GM21619 (cell line): Measurements from ENCODE around the gene CZIB.

Experiments used
- ATAC-seq: cut with Tn5 transposase; IDR thresholded peaks from one replicate; pipeline ENCODE4 v1.9.1; 2021; ENCODE audit not compliant: unreplicated experiment

Gene CZIB

DNA sequence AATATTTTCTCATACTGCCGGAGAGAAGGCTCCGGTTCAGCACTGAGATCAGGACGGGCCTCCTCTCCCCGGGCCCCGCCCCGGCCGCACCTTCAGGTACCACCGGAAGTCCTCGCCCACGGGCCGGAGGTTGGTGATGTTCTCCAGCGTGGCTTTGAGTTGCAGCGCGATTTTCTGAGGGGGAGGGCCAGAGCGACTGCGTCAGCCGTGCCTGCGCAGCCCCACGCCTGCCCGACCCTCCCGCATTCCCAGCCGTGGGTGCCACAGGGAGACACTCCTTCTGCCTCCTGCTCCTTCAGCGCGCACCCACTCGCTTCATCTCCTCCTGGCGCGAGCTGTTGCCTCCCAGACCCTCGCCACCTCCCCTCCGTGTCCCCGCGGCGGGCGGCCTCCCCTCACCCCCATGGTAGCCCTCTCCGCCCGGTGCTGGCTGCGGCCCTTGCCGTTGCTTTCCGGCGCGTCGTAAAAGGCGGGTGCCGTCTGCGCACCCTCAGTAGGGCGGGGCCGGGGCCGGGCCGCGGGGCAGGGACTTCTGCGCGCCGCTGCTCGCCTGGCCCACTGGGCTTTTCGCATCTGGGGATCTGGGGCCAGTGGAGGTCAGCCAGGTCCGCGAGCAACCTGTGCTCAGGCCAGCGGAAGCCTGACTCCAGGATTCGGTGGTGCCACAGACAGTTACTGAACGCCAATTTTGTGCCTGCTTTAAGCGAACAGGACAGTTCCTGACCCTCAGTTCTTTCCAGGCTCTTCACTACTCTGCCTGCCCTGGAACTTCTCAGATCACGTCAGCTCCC lies at the start of gene CZIB:
Gene CZIB (minus strand): TSS at position 464 of the 791 bp plus-strand sequence. CDS start 59 bp downstream, at position 405.
- ATAC-seq = peak; percentile 86

DNA sequence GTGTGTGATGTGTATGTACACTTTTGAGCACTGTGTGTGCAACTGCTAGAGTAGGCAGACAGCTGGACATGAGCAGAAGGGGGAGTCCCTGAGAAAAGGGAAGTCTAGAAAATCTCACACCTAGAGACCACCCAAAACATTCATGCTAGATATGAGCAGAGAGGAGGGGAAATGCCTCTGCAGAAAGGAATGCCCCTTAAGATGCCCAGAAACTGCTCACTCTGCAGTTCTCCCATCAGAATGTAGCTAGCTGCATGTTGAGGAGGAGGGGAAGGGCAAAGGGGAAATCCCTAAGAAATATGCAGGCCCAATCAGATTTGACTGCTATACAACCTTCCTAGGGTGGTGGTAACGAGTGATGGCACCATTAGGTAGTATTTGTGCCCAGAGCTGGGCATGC lies 49.7 kb upstream of the CZIB start:
- ATAC-seq = no peak

DNA sequence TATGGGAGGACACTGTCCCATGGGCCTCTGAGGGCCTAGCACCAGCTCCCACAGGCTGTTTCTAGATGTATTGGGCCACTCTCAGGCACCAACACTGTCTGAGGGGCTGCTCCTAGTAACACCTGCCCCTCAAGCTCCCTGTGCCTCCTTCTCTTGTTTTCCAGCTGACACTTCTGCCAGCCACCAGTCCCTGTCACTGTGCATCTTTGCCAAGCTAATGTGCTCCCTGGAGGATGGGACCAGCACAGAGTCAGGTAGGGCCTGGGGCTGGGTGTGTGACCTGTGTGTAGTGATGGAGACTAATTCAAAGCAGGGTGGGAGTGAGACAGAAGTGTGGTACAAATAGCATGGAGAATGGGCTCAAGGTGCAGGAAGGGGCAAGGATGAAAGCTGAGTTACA lies 47.3 kb upstream of the CZIB start:
- no peak for ATAC-seq

DNA sequence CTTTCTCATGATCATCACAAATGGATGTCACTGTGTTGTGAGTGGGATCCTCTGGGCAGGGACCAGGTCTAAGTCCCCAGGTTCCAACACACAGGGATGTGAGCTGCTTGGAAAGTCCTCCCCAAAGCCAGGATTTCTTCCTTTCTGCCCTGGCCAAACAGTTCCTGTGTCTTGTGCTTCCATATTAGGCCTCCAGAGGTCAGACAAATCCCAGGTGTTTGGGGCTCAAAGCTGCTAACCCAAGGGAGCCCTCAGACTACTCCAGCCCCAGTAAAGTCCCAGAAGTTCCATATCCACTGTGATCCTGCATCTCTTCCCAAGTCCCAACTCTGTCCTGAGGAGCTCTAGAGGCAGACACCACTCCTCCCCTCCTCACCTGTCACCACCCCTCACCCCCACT lies 45.6 kb upstream of the CZIB start:
- no peak for ATAC-seq

DNA sequence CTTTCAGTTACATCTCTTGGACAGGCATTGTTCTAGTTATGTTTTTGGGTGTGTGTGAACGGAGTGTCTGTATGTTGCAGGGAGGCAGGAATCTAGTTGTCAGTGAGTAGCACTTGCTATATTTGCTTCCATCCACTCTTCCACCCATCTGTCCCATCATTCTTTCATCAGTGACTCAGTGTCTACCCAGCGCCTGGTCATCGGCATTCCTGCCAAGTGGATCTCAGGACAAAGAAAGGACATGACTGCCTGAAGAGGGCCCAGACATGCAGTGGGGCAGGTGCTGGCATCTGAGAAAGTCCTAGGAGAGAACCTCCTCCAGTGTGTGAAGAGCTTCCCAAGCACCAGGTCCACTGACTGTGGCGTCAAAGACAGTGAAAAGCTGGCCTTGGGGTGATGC lies 45.1 kb upstream of the CZIB start:
- no peak for ATAC-seq

DNA sequence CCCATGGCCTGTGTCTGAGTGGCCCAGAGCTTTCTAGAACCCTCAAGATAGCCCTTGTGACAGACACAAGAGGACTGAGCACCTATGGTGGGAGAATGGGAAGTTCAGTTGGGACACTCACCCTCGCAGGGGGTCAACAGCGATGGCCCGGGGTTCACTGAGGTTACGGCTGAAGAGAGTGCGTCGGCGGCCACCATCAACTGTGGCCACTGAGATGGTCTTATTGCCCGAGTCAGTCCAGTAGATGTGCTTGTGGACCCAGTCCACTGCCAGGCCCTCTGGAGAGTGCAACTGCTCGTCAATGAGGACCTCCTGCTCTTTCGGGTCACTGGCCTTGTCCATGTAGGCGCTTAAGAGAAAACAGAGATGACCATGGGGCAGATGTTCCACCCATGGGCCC lies 43.6 kb upstream of the CZIB start:
- no peak for ATAC-seq

DNA sequence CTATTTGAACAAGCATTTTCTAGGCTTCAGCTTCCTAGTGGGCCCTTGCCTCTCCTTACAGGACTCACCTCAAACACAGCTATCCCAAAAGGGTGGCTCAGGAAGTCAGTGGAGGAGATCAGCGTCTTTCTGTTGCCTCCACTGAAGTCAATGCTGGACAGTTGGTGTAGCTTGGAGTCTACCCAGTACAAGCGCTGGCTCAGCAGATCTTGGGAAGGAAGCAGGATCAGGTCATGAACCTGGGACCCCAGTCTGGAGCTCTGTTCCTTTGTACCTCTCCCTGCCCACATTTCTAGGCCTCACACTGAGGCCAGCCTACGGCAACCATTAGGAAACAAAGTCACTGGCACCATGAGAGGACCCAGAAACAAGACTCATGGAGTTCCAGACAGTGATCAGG lies 41.6 kb upstream of the CZIB start:
- ATAC-seq = no peak

DNA sequence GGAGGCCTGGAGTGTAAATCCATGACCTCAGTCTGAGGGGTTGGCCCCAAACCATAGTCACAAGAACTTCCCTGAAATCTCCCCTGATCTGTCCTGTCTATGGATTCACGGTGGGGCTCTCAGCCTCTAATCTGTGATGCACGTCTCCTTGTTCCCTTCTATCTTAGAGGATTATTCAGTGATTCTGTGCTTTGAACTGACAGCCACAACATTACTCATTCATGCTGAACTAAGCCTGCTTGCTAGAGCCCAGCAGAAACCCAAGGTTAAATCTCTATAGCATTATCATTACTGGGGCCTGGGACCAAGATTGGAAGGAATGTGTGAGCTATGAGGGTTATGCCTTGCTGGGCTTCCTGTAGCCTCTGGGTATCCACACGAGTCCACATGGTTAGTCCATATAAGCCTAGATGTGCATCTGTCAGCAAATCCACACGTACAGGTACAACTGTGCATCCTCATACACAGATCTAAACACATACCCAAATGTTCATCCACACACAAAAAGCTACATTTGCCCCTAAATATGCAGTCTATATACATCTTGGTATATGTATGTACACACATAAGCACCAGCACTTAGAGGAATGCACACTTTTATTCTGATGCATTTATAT lies 40.3 kb upstream of the CZIB start:
- ATAC-seq = no peak

DNA sequence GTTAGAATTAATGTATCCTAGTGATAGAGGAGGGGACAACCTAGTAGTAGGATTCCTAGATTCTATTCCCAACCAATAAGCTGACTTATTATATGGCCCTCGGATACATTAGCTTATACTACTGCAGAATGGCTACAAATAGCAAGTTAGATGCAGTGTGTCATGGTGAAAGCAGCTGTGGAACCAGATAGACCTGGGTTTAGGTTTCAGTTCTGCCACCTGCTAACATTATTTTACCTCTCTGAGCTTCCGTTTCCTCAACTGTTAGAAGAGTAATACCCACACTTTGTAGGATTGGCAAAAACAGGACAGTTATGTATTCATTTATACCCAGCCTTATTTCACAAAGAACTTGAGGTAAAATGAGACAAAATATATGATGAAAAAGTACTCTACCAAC lies 39.5 kb upstream of the CZIB start:
- ATAC-seq = peak; percentile 47

DNA sequence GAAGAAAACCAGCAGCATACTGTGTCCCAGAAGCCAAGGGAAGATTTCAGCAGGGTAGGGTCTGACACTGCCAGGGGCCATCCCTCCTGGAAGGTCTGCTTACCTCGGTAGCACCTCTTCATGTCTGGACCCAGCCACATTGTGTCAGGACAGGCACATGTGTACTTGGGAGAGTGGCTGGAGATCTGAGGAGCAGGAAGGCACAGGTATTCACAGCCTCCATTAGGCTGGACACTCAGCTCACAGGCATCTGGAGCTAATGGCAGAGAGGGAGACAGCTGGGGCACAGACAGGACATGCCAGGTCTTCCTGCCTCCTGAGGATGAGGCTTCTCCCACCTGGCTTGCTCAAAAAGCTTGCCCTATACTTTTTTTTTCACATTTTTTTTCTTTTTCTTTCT lies 37.8 kb upstream of the CZIB start:
- ATAC-seq = no peak

DNA sequence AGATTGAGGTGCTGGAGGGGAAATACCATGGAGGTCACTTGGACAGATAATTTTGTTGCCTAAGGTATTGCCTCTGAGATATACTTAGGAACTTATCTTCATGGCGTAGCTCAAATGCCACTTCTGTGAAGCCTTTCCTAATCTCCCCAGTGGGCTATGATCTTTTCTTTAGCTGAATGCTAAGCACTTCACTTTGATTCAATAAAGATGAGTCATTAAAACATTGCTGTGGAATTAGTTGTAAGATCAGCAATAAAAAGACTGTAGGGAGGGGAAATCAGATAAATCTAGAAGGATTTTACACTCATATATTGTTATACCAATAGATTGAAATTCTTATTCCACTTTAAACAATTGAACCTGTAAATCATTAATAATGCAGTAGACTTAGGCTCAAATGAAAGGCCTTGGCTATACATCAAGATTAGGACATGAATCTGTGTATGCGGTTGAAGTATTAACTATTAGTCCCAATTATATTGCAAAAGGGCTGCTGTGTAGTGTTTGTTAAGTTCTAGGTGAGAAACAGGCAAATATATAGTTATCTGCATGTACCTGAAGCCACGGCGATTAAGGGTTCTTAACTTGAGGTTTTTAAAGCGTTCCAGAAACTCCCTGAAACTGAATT lies 37.1 kb upstream of the CZIB start:
- no peak for ATAC-seq

DNA sequence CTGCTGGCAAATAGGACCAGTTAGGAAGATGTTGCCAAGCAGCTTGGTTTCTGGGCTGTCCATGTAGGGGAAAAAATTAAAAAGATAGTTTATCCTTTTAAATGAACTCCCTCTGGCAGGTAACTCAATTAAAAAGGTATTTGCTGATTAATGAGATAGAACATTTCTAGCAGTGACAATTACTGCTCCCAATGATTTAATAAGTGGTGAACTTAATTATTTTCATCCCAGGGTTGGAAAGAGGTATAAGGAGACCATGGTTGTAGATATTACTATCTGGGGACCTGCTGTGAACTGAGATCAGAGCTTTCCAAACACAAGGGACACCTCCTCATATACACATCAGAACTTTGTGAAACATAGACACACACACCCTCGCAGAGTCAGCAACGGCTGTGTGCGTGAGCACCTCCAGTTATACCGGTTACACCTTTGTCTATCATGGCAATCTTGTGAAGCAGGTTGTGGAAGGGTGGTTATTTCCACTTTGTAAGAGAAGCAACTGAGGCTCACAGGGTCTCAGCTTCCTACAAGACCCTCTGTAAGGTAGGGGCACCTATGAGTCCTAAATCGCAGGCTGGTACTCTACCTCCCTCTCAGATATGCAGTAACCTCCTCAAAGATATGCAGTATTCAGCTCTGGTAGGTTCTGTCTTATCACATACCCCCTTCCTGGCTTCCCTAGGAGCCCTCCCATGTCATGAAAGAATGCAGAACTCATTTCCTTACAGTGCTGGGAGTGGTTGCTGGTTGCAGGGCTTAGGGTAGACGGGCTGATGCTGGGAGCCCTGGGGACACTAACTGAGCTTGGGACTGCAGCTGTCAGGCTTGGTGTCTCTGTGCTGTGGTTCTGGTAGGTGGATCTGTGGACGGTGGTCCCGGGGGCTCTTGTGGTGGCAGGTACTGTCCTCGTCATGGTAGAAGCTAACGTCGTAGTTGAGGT lies 36.3 kb upstream of the CZIB start:
- no peak for ATAC-seq

DNA sequence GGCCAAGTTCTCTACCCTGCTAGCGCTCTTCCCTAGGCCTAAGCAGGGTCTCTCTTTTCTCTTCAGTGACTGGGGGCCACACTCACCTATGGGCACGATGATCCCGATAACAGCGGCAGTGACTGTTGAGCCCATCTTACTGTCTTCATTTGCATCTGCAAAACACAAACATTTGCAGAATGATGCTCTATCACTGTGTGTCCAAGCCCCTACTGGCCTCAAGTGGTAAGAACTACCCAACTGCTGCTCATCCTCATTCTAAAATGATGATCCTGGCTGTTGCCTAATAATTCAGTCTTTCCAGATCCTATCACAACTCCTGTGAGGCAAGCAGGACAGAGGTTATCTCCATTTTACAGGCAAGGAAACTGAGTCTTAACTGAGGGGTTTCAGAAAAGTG lies 34.6 kb upstream of the CZIB start:
- no peak for ATAC-seq

DNA sequence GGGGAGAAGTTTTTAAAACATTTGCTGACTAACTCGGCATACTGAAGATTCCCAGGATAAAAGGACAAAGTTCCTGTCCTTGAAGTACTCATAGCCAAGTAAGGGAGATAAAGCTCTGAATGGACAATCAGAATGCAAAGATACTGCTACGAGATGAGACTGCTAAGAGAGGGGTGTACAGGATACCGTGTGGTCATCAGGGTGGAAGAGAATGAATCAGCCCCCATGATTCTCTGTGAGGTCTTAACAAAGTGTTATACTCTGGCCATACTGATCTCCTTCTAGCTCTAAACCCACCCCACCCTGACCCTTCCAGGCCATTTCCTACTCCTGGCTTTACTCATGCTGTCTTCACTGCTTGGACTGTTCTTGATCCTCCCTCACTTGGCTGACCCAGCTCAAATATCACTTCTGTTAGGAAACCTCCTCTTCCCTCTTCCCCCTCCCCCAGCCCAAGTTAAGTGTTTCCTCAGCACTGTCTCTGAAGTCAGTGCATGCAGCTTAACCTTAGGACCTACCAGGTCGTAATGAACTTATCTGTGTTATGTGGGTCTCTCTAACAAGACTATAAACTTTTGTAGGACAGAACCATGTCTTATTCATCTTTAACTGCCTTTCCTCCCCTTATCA lies 33.7 kb upstream of the CZIB start:
- no peak for ATAC-seq

DNA sequence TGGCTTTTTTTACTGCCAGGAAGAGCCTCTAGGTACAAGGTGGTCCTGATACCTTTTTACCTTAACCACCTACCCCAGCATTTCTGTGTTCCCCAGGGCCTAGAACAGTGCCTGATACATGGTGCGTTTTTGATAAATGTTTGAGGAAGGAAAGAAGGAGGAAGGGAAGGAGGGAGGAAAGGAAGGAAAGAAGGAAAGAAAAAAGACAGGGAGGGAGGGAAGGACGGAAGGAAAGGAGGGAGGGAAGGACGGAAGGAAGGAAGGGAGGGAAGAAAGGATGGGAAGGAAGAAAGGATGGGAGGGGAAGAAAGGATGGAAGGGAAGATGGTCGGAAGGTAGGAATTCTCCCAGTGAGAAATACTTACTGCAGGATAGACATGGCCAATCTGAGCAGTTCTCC lies 29.9 kb upstream of the CZIB start:
- ATAC-seq = no peak

DNA sequence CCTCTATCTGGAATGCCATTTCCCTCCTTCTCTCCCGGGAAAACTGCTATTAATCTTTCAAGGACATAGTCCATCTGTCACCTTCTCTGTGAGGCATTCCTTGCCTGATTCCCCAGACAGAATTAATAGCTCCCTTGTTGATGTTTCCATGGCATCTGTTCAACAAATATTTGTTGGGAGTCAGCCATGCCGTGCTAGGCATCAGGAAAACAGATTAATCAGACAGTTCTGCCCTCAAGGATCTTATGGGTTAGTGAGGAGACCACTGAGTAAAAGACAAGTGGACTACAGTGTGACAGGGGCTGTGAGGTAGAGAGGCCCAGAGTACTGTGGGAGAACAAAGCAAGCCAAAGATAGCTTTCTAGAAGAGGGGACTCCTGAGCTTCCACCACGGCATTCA lies 29.3 kb upstream of the CZIB start:
- ATAC-seq = no peak

DNA sequence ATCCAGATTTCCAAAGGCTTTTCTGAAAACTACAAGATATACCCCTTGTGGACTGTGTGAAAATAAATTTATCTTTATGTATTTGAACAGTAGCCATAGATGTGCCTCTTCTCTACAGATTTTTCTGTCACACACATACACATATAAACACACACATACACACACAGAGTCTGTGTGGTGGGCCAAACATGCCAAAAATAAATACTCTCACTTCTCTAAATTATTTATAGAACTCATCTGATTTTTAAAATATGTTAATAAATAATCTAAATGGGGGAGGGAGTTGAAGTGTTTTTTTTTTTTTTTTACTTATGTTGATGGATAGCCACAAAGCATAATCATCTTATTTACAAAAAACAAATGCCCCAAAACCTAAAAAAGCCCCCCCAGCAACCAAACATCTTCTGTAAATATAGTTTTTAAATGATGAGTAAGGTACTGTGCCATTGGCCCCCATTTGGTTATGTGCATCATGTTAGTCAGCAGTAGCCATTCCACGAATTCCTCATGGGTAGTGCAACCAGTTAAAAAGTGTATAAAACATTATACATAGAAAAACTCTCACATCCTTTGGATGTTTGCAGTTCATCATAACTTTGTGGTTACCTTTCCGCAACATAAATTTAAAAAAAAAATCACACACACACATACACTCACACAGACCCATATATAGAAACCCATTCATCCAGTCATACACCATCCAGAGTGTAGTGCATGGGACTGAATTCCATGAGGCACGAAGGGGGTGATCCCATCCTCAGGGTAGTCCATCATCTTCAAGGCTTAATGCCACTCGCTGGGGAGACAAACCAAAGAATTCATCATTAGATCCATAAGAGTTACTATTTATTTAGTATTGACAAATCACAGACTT lies 26.1 kb upstream of the CZIB start:
- no peak for ATAC-seq

DNA sequence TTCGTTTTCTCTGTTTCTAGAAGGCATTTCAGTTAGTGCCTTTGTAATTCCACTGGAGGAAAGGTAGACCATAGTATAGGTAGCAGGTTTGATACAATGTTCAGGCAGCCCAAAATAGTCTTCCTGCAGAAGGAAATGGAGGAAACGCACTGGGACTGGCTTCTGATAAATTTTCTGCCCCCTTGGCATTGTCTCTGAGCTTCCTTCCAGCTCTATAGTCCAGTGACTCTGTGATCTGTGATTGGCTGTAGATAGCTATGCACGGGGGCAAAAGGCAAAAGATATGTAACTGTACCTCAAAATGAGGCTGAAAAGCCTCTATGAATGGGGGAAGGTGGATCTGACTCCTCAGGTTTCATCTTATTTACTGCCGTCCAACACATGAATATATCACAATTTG lies 23.7 kb upstream of the CZIB start:
- no peak for ATAC-seq

DNA sequence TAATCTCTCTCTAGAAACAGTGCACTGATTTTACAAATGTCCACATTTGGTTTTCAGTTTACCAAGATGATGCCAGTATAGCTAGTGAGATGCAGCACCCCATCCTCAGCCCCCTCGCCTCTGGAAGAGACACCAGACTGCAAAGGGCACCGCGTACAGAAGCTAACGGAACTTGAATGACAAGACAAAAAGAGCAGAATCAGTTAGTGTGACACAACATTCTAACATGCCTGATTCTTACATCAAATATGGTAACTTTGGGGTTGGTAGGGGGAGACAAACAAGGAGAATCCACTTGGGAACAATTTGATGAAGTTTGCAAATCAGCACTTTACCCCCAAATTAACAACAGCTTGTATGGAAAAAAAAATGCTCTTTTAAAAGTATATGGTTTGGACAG lies 21.9 kb upstream of the CZIB start:
- no peak for ATAC-seq

DNA sequence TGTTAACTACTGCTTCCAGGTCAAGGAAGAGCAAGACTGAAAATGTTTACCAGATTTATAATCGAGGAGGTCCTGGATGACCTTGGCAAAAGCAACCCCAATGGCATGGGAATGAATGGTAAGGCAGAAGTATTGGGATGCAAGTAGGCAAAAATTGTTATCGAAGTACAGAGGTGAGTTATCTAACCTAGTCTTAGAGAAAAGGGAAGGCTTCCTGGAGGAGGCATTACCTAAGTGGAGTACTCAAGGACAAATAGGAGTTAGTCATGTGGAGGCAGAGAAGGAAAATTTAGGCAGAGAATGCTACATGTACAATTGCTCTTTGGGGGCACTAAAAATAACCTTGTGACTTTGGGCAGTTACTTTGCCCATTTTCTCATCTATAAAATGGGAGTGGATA lies 21.4 kb upstream of the CZIB start:
- ATAC-seq = no peak
